IgD-negative memory B cell (primary cell): Measurements from ENCODE around the gene TM7SF2. TPM values are rescaled to one million over a fixed set of nuclear protein-coding genes. Genes with fewer than 3 reads are reported as not detected.
A peak's percentile ranks its signal among the peaks of the same experiment; 100 is the strongest.

Experiments
- H3K27ac Mint-ChIP-seq, 3 donors: one replicate each; pipeline ENCODE4 v1.8.0; 2020 to 2022; ENCODE audit warnings: mild to moderate bottlenecking in 3 of 3, mixed read lengths in 3 of 3, moderate library complexity in 1 of 3
- H3K27me3 Mint-ChIP-seq: one replicate; pipeline ENCODE4 v1.8.0; 2021; ENCODE audit warnings: mixed read lengths
- H3K36me3 Mint-ChIP-seq: one replicate; pipeline ENCODE4 v1.8.0; 2020; ENCODE audit warnings: mild to moderate bottlenecking, mixed read lengths
- H3K4me1 Mint-ChIP-seq, 3 donors: one replicate each; pipeline ENCODE4 v1.8.0; 2020 to 2022; ENCODE audit warnings: mixed read lengths in 3 of 3, mild to moderate bottlenecking in 1 of 3
- H3K4me3 Mint-ChIP-seq, 4 donors: one replicate each; pipeline ENCODE4 v1.8.0; 2020 to 2022; ENCODE audit warnings: mild to moderate bottlenecking in 4 of 4, mixed read lengths in 4 of 4, moderate library complexity in 3 of 4
- H3K9me3 Mint-ChIP-seq, 3 donors: one replicate each; pipeline ENCODE4 v1.8.0; 2020 to 2021; ENCODE audit warnings: mixed read lengths in 3 of 3, mild to moderate bottlenecking in 1 of 3
- polyA plus RNA-seq: library from polyadenylated mRNA; unstranded; fragments of 300-500 nt; fragmentation: Illumina TruSeq; gene quantifications from one replicate; pipeline ENCODE4 v1.2.3, GENCODE V29; 2021

The TM7SF2 gene
- polyA plus RNA-seq: 18.2 TPM

DNA sequence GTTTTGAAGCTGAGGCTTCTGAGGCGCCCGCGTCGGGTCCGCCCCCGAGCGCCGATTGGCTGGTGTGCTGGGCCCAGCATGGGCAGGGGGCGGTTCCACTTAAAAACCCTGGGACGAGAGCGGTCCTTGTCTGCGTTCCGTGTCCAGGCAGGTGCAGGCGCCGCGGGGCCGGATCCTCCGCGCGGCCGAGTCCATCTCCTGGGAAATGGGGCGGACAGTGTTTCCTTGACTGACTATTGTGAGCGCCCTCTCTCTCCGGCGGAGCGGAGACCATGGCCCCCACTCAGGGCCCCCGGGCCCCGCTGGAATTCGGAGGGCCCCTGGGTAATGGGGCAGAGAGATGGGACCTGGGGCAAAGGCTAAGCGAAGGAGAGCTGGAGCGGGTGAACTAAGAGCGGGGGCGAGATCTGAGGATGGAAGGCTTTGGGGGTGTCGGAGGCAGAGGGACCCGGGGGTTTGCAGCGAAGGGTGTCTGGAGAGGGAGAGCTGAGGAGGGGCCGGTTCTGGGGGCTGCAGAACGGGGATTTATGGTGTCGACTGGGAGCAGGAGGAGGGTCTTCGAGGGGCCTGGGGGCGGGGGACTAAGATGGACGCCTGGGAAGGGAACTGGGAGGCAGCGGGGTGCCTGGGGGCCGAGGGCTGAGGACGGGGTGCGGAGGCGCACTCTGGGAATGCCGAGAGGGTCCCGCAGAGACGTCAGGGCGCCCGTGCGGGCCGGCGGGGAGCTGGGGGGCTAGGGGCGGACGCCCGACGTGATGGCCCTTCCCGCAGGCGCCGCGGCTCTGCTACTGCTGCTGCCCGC lies at the start of gene TM7SF2:
TM7SF2 (plus strand) TSS at position 129 of the 802 bp plus-strand sequence; CDS start at position 273, 144 bp downstream.
- Mint-ChIP-seq H3K9me3 (no peaks in the 10 kb centered on the region), H3K4me3 (peak within 1 kb of the TSS; percentile 84 to 95 (median 90)), H3K27me3 (no peaks in the 10 kb centered on the region), H3K4me1 (peaks cover 16 to 26% (median 23%) of the 10 kb centered on the region in 3 donors), H3K36me3 (no peaks in the 10 kb centered on the region), H3K27ac (peak within 1 kb of the TSS; percentile 94 to 97 (median 94))

DNA sequence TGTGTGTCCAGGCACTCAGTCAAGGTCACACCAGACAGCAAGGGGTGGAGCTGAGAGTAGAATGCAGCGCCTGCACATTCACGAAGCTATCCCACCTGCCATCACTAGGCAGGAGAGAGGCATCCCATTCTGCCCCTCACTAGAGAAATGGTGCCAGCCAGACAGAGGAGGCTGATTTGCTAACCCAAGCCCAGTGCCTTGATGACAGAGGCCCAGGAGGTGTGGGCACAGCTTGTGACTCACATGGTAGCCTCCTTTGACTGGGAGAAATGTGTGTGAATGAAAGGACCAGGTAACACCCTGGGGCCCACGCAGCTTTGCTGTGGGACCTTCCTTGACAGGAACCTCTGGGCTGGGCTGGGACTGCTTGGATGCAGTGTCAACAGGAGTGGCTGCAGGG lies 48.1 kb upstream of the TM7SF2 start:
- Mint-ChIP-seq H3K27me3 (peaks cover 2% of the 10 kb centered on the region), H3K36me3 (no peaks in the 10 kb centered on the region), H3K9me3 (no peaks in the 10 kb centered on the region), H3K27ac (no peak overlapping the region), H3K4me3 (no peak overlapping the region), H3K4me1 (peaks cover 0 to 8% (median 3%) of the 10 kb centered on the region in 3 donors)

GRCh38 chr11:65064847-65065240 lies 46.8 kb upstream of the TM7SF2 start:
- H3K27ac Mint-ChIP-seq: no peak overlapping the region
- no peak overlapping the region for H3K4me3 Mint-ChIP-seq
- H3K36me3 Mint-ChIP-seq: no peaks in the 10 kb centered on the region
- H3K4me1 Mint-ChIP-seq: peaks cover 0 to 9% (median 3%) of the 10 kb centered on the region in 3 donors
- H3K9me3 Mint-ChIP-seq: no peaks in the 10 kb centered on the region
- H3K27me3 Mint-ChIP-seq: peaks cover 2% of the 10 kb centered on the region

DNA sequence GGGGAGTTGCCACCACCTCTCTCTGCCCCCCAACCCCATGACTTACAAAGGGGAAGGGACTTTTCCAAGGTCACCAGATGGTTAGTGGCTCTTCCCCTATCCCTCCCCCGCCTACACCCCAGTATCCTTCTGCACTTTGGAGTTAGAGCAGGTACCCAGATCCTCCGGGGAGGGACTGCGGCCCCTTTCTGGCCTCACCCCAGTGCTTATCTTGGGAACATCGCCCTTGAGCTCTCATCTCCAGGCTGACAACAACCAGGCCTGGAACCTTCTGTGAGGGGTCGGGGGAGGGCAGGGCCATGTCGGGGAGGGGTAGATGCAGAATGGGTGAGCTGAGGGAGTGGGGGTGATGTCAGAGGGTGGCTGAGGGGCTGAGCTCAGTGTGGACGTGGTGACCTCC lies 45.8 kb upstream of the TM7SF2 start:
- Mint-ChIP-seq H3K4me3 (no peak overlapping the region), H3K9me3 (no peaks in the 10 kb centered on the region), H3K27ac (no peak overlapping the region), H3K36me3 (no peaks in the 10 kb centered on the region), H3K27me3 (peaks cover 2% of the 10 kb centered on the region), H3K4me1 (peaks cover 0 to 9% (median 3%) of the 10 kb centered on the region in 3 donors)

DNA sequence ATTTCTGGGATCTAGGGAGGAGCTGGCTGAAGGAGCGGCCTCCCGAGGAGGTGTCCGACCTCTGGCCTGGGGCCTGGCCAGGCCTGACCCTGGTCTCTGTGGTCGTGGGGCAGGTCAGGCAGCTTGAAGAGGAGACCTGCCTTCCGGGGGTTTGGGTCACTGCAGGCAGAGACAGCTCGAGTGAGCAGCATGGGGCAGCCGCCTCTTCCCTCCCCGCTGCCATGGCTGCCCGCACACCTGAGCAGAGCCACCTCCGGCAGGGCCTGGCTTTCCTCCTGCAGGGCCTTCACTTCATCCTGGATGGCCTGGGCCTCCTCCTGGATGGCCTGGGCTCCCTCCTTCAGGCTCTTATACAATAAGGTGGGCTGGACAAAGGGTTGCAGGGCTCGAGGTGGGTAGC lies 45.4 kb upstream of the TM7SF2 start:
- H3K36me3 Mint-ChIP-seq: no peaks in the 10 kb centered on the region
- peaks cover 0 to 5% (median 3%) of the 10 kb centered on the region in 3 donors for H3K4me1 Mint-ChIP-seq
- H3K9me3 Mint-ChIP-seq: no peaks in the 10 kb centered on the region
- H3K27ac Mint-ChIP-seq: no peak overlapping the region
- peaks cover 2% of the 10 kb centered on the region for H3K27me3 Mint-ChIP-seq
- H3K4me3 Mint-ChIP-seq: no peak overlapping the region

GRCh38 chr11:65066805-65067291 lies 44.8 kb upstream of the TM7SF2 start:
- no peak overlapping the region for H3K4me3 Mint-ChIP-seq

GRCh38 chr11:65067446-65067845 lies 44.2 kb upstream of the TM7SF2 start:
- peaks cover 4 to 9% (median 5%) of the 10 kb centered on the region in 3 donors for H3K4me1 Mint-ChIP-seq
- no peak overlapping the region for H3K4me3 Mint-ChIP-seq
- no peaks in the 10 kb centered on the region for H3K36me3 Mint-ChIP-seq
- H3K27me3 Mint-ChIP-seq: no peaks in the 10 kb centered on the region
- no peak overlapping the region for H3K27ac Mint-ChIP-seq
- no peaks in the 10 kb centered on the region for H3K9me3 Mint-ChIP-seq

More at GRCh38 chr11:65066805-65067291, 44.8 kb upstream of the TM7SF2 start:
- Mint-ChIP-seq H3K9me3 (no peaks in the 10 kb centered on the region), H3K27me3 (peaks cover 2% of the 10 kb centered on the region), H3K4me1 (peaks cover 1 to 8% (median 3%) of the 10 kb centered on the region in 3 donors), H3K36me3 (no peaks in the 10 kb centered on the region), H3K27ac (no peak overlapping the region)

- Mint-ChIP-seq H3K27ac (no peak overlapping the region), H3K36me3 (no peaks in the 10 kb centered on the region), H3K4me3 (no peak overlapping the region)
Observed at GRCh38 chr11:65069217-65069616, 42.5 kb upstream of the TM7SF2 start.

GRCh38 chr11:65071907-65072630 lies 39.6 kb upstream of the TM7SF2 start:
- Mint-ChIP-seq H3K27ac (peak overlapping the region in 2 of 3 donors; percentile 31 to 55), H3K36me3 (no peaks in the 10 kb centered on the region), H3K27me3 (no peaks in the 10 kb centered on the region), H3K4me3 (peak overlapping the region in 1 of 4 donors; percentile 12), H3K4me1 (peaks cover 5 to 9% (median 6%) of the 10 kb centered on the region in 3 donors), H3K9me3 (no peaks in the 10 kb centered on the region)

More at GRCh38 chr11:65069217-65069616, 42.5 kb upstream of the TM7SF2 start:
- Mint-ChIP-seq H3K9me3 (no peaks in the 10 kb centered on the region), H3K27me3 (no peaks in the 10 kb centered on the region), H3K4me1 (peaks cover 5 to 9% (median 6%) of the 10 kb centered on the region in 3 donors)

GRCh38 chr11:65072631-65072966 lies 39.1 kb upstream of the TM7SF2 start:
- Mint-ChIP-seq H3K27ac (no peak overlapping the region), H3K27me3 (no peaks in the 10 kb centered on the region), H3K4me3 (no peak overlapping the region), H3K4me1 (peaks cover 5 to 9% (median 6%) of the 10 kb centered on the region in 3 donors), H3K9me3 (no peaks in the 10 kb centered on the region), H3K36me3 (no peaks in the 10 kb centered on the region)

DNA sequence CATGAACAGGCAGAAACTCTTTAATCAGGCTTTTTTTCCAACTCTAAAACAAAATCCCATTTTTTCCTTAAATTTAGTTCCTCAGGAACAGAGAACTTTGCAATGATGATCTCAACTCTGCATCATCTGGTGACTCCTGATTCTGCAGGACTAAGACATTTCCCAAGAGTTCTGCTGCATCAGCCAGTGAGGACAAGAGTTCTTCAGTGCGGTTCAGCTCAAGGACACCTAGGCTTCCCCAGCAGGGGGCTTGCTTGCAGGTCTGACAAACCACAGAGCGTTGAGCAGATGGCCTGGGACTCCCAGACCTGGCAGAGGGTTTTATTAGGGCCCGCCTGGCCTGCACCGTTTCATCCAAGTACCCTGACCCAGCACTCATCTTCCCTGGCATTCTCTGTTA lies 34.2 kb upstream of the TM7SF2 start:
- H3K36me3 Mint-ChIP-seq: no peaks in the 10 kb centered on the region
- H3K27ac Mint-ChIP-seq: no peak overlapping the region
- H3K4me3 Mint-ChIP-seq: no peak overlapping the region

DNA sequence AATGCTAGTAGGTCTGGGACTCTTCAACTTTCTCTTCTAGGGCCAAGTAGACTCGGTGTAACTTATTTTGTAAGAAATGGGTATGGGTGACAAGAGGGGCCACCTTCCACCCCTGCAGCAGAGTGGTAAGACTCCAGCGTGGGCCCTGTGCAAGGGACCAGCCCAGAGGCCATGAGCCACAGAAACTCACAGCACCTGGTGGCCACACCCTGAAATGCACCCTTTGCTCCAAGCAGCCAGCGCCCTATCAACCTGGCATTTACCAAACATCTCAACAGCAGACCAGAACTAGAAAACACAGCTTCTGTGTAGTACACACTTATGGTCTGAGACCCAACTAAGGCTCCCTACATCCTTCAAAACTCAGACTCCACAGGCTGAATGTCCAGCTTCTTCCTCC lies 33.5 kb upstream of the TM7SF2 start:
- peak overlapping the region in 2 of 3 donors; percentile 85 to 96 for H3K27ac Mint-ChIP-seq
- no peaks in the 10 kb centered on the region for H3K36me3 Mint-ChIP-seq
- peak overlapping the region in 2 of 4 donors; percentile 30 to 90 for H3K4me3 Mint-ChIP-seq
- H3K27me3 Mint-ChIP-seq: no peaks in the 10 kb centered on the region
- H3K9me3 Mint-ChIP-seq: no peaks in the 10 kb centered on the region
- H3K4me1 Mint-ChIP-seq: peaks cover 9 to 14% (median 13%) of the 10 kb centered on the region in 3 donors

More for the DNA sequence above, 34.2 kb upstream of the TM7SF2 start:
- no peaks in the 10 kb centered on the region for H3K27me3 Mint-ChIP-seq
- H3K9me3 Mint-ChIP-seq: no peaks in the 10 kb centered on the region
- peaks cover 9 to 12% (median 10%) of the 10 kb centered on the region in 3 donors for H3K4me1 Mint-ChIP-seq

DNA sequence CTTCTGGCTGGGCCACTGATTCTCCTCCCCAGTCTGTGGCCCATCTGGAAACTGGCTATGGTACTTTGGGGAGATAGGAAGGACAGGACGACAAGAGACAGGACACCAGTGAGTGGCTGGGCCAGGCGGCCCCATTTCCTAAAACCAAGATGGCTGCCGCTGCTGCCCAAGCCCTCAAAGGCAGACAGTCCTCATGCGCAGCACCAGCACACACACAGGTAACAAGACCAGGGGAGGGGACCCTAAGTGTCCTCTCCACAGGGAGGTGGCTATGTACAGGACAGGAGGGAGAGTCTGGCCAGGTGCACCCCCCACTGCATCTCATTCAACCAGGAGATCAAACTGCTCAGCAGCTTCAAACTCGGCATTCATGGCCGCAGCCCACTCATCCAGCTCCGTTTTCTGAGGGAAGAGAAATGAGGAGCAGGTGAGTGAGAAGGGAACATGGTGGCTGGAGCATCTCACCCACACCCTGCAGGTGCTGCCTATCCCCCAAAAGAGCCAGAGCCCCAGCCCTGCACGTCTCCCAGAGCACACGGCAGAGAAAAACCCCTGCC lies 32.8 kb upstream of the TM7SF2 start:
- H3K36me3 Mint-ChIP-seq: no peaks in the 10 kb centered on the region
- no peaks in the 10 kb centered on the region for H3K27me3 Mint-ChIP-seq
- H3K4me1 Mint-ChIP-seq: peaks cover 11 to 16% (median 16%) of the 10 kb centered on the region in 3 donors
- no peaks in the 10 kb centered on the region for H3K9me3 Mint-ChIP-seq
- H3K27ac Mint-ChIP-seq: peak overlapping the region in 1 of 3 donors; percentile 96
- peak overlapping the region in 1 of 4 donors; percentile 81 for H3K4me3 Mint-ChIP-seq

- peaks cover 1% of the 10 kb centered on the region for H3K27me3 Mint-ChIP-seq
Observed at GRCh38 chr11:65083134-65083833, 28.4 kb upstream of the TM7SF2 start.

More at GRCh38 chr11:65083134-65083833, 28.4 kb upstream of the TM7SF2 start:
- Mint-ChIP-seq H3K4me3 (peak overlapping the region; percentile 86 to 99 (median 94)), H3K9me3 (no peaks in the 10 kb centered on the region), H3K4me1 (peaks cover 14 to 23% (median 16%) of the 10 kb centered on the region in 3 donors), H3K27ac (peak overlapping the region; percentile 95 to 98 (median 97)), H3K36me3 (no peaks in the 10 kb centered on the region)
